K562 (cell line): ENCODE data around the gene HPS3. TPM values are rescaled to one million over a fixed set of nuclear protein-coding genes. Genes with fewer than 3 reads are reported as not detected.

Experiments used
- BCL6 ChIP-seq: fragments of 250-450 bp; sonication (Bioruptor Pico); IDR thresholded peaks from 2 replicates; pipeline ENCODE4 v1.4.0; 2020
- FOSL1 ChIP-seq: fragments of 200-800 bp; sonication (Bioruptor generic); conservative IDR thresholded peaks from 2 replicates; pipeline ENCODE4 v1.6.1; 2016; ENCODE audit warnings: missing genetic modification characterization, missing compliant biosample characterization
- GABPA ChIP-seq: fragments of 200-800 bp; sonication (Bioruptor generic); conservative IDR thresholded peaks from 2 replicates; pipeline ENCODE4 v1.6.1; 2016; ENCODE audit warnings: low read depth, missing genetic modification characterization, missing compliant biosample characterization
- GABPB1 ChIP-seq: sonication (generic); formaldehyde crosslinking; IDR thresholded peaks from 2 replicates; pipeline ENCODE4 v1.8.0; 2022; ENCODE audit warnings: mild to moderate bottlenecking, missing genetic modification reagents
- LCOR ChIP-seq: sonication (generic); formaldehyde crosslinking; IDR thresholded peaks from 2 replicates; pipeline ENCODE4 v1.8.0; 2022; ENCODE audit warnings: mild to moderate bottlenecking, missing genetic modification reagents
- MAFK ChIP-seq: IDR thresholded peaks from 2 replicates; pipeline ENCODE4 v1.6.1; 2011; ENCODE audit warnings: low read length, improper control_type of control experiment
- MCM5 ChIP-seq: fragments of 450-650 bp; IDR thresholded peaks from 2 replicates; pipeline ENCODE4 v1.6.1; 2016; ENCODE audit warnings: low read depth
- MTF1 ChIP-seq: fragments of 250-450 bp; sonication (Bioruptor Pico); IDR thresholded peaks from 2 replicates; pipeline ENCODE4 v1.9.0; 2021; ENCODE audit warnings: moderate library complexity, mild to moderate bottlenecking, inconsistent platforms, borderline replicate concordance
- NFYB ChIP-seq: IDR thresholded peaks from 2 replicates; pipeline ENCODE4 v1.6.1; 2011; ENCODE audit warnings: mild to moderate bottlenecking, moderate library complexity; ENCODE audit not compliant: insufficient read length; ENCODE audit errors: extremely low read depth
- RBM14 ChIP-seq: fragments of 200-400 bp; formaldehyde crosslinking; IDR thresholded peaks from 2 replicates; pipeline ENCODE4 v1.6.1; 2018; ENCODE audit warnings: low read depth, mild to moderate bottlenecking, low read length, moderate library complexity, borderline replicate concordance; ENCODE audit not compliant: insufficient read depth
- RBM34 ChIP-seq: fragments of 200-400 bp; formaldehyde crosslinking; IDR thresholded peaks from 2 replicates; pipeline ENCODE4 v1.6.1; 2018; ENCODE audit warnings: low read length, borderline replicate concordance; ENCODE audit not compliant: insufficient read depth
- ZBED1 ChIP-seq: IDR thresholded peaks from 2 replicates; pipeline ENCODE4 v1.6.1; 2014
- ZC3H4 ChIP-seq: sonication (generic); formaldehyde crosslinking; IDR thresholded peaks from 2 replicates; pipeline ENCODE4 v1.9.0; 2021; ENCODE audit warnings: missing genetic modification reagents, borderline replicate concordance
- ZNF311 ChIP-seq: fragments of 250-450 bp; sonication (Bioruptor Pico); IDR thresholded peaks from 2 replicates; pipeline ENCODE4 v1.4.0; 2020; ENCODE audit warnings: mild to moderate bottlenecking, moderate library complexity
- polyA plus RNA-seq, 8 experiments: library from polyadenylated mRNA; depleted of rRNA in 4 of 8; stranded (reverse) in 5 of 8; unstranded in 3 of 8; fragments of >200 nt; fragmentation: Nextera tagmentation in 2 of 8; fragmentation: Illumina TruSeq in 1 of 8; extraction: Ambion mirVana in 2 of 8; extraction: Trizol in 1 of 8; gene quantifications; 2 replicates each; pipeline versions ENCODE4 v1.2.1 to v1.2.3, GENCODE V29; 2011 to 2014; ENCODE audit warnings: inconsistent platforms in 1 of 8, missing spikeins in 1 of 8
- total RNA-seq, 7 experiments: library from RNA; depleted of rRNA in 6 of 7; stranded (reverse); fragments of >200 nt in 6 of 7; fragmentation: Illumina TruSeq in 2 of 7; extraction: Trizol in 2 of 7; gene quantifications; 2 replicates each; pipeline versions ENCODE4 v1.2.1 to v1.2.3, GENCODE V29; 2011 to 2021; ENCODE audit warnings: low replicate concordance in 1 of 7
- TF ChIP-seq, protein P1 (sequence below): fragments of 250-450 bp; sonication (Bioruptor Pico); IDR thresholded peaks from 2 replicates; pipeline ENCODE4 v1.5.0; 2021; ENCODE audit warnings: mild to moderate bottlenecking, moderate library complexity
- TF ChIP-seq, protein P2 (sequence below): fragments of 450-650 bp; IDR thresholded peaks from 2 replicates; pipeline ENCODE4 v1.6.1; 2017; ENCODE audit warnings: mild to moderate bottlenecking, moderate library complexity
- TF ChIP-seq, protein P3 (sequence below): sonication (generic); formaldehyde crosslinking; IDR thresholded peaks from 2 replicates; pipeline ENCODE4 v1.8.0; 2022; ENCODE audit warnings: mild to moderate bottlenecking, missing genetic modification reagents
- TF ChIP-seq, protein P4 (sequence below): sonication (generic); formaldehyde crosslinking; IDR thresholded peaks from 2 replicates; pipeline ENCODE4 v1.4.0; 2020; ENCODE audit warnings: mild to moderate bottlenecking, missing genetic modification reagents

The HPS3 gene
- total and polyA plus RNA-seq, 9 of the 15 experiments (the other 6 are each of a cell fraction or from before 2014, with no cell fraction given), result 1.2 to 11.3 (median 7.6) TPM

DNA sequence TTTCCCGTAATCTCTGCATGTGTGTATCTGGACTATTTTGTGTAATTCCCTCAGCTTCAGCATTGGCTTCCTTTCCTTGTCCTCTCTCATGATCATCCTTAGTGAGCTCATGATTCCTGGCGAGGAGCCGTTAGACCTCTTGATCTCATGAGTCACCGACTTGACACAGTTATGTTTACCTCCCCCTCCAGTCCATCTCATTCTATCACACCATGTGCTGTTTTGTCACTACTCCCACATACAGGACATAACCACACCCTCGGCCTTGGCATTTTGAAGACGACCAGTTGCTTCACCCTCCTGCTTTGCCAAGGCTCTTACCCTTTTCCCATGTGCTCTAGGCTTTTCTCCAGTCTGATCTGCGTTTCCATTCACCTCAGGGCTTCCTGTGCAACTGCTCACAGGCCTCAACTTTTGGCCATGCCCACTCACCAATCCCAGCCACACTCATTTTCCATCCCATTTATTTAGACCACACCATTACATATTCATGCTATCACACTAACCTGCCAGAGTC is 50.7 kb downstream of the HPS3 start (continued):
- TF ChIP-seq, protein P1, sequence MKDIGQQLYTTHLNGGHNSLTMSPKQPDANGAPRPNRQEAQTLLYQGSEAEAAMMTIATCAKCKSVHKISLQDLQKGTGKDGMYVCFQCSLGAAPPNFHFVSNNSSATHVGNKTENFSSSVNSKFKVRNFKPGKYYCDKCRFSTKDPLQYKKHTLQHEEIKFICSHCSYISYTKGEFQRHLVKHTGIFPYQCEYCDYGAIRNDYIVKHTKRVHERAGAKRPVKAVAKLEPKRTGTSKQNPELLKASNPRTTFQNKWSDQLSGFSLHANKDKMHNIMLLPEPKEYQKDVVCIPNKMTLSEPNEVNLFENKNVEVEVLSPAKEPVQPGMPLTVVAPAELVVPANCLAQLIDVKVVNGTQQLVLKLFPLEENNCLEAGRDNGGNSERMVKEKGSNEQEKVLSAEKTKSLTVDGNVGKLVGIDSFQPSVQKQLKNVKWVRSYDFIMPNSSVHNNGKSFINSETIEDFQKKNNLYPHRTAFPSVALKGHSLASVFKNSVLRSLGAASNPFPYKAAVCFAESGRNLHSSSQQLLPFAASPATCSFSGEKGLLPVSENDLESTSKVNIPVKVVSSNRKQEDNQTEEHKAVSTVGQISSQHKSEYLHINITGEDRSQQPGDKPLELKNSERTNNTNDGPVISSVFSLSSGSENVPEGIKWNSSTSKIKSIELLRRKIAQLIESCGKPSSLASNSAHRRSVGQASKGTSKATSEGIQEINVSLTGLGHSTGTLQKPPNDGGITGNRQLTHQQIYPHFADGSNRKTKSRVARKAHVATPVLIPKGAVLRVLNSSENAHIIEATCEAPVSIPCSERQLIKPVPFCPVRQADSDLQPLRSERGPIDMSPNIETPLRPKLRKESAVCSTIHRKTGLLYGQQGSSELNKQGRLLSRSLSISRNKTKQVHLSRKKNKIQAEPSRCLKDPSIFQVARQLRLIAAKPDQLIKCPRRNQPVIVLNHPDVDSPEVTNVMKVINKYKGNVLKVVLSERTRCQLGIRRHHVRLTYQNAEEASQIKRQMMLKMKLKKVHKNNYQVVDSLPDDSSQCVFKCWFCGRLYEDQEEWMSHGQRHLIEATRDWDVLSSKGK (CRISPR knock-in tag), result no peak
- TF ChIP-seq ZBED1 (no peak), GABPB1 (CRISPR knock-in tag) (no peak), NFYB (no peak), GABPA (tag) (no peak), MCM5 (no peak), LCOR (CRISPR knock-in tag) (no peak), ZNF311 (CRISPR knock-in tag) (no peak), RBM34 (no peak), RBM14 (no peak), FOSL1 (tag) (peak; percentile 98), BCL6 (CRISPR knock-in tag) (no peak), ZC3H4 (CRISPR knock-in tag) (no peak), MAFK (peak; percentile 31; the same call in 1 of the 2 replicates), MTF1 (CRISPR knock-in tag) (no peak)
- TF ChIP-seq, protein P2, sequence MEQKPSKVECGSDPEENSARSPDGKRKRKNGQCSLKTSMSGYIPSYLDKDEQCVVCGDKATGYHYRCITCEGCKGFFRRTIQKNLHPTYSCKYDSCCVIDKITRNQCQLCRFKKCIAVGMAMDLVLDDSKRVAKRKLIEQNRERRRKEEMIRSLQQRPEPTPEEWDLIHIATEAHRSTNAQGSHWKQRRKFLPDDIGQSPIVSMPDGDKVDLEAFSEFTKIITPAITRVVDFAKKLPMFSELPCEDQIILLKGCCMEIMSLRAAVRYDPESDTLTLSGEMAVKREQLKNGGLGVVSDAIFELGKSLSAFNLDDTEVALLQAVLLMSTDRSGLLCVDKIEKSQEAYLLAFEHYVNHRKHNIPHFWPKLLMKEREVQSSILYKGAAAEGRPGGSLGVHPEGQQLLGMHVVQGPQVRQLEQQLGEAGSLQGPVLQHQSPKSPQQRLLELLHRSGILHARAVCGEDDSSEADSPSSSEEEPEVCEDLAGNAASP, result no peak
- TF ChIP-seq, protein P3, sequence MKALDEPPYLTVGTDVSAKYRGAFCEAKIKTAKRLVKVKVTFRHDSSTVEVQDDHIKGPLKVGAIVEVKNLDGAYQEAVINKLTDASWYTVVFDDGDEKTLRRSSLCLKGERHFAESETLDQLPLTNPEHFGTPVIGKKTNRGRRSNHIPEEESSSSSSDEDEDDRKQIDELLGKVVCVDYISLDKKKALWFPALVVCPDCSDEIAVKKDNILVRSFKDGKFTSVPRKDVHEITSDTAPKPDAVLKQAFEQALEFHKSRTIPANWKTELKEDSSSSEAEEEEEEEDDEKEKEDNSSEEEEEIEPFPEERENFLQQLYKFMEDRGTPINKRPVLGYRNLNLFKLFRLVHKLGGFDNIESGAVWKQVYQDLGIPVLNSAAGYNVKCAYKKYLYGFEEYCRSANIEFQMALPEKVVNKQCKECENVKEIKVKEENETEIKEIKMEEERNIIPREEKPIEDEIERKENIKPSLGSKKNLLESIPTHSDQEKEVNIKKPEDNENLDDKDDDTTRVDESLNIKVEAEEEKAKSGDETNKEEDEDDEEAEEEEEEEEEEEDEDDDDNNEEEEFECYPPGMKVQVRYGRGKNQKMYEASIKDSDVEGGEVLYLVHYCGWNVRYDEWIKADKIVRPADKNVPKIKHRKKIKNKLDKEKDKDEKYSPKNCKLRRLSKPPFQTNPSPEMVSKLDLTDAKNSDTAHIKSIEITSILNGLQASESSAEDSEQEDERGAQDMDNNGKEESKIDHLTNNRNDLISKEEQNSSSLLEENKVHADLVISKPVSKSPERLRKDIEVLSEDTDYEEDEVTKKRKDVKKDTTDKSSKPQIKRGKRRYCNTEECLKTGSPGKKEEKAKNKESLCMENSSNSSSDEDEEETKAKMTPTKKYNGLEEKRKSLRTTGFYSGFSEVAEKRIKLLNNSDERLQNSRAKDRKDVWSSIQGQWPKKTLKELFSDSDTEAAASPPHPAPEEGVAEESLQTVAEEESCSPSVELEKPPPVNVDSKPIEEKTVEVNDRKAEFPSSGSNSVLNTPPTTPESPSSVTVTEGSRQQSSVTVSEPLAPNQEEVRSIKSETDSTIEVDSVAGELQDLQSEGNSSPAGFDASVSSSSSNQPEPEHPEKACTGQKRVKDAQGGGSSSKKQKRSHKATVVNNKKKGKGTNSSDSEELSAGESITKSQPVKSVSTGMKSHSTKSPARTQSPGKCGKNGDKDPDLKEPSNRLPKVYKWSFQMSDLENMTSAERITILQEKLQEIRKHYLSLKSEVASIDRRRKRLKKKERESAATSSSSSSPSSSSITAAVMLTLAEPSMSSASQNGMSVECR (CRISPR knock-in tag), result no peak
- TF ChIP-seq, protein P4, sequence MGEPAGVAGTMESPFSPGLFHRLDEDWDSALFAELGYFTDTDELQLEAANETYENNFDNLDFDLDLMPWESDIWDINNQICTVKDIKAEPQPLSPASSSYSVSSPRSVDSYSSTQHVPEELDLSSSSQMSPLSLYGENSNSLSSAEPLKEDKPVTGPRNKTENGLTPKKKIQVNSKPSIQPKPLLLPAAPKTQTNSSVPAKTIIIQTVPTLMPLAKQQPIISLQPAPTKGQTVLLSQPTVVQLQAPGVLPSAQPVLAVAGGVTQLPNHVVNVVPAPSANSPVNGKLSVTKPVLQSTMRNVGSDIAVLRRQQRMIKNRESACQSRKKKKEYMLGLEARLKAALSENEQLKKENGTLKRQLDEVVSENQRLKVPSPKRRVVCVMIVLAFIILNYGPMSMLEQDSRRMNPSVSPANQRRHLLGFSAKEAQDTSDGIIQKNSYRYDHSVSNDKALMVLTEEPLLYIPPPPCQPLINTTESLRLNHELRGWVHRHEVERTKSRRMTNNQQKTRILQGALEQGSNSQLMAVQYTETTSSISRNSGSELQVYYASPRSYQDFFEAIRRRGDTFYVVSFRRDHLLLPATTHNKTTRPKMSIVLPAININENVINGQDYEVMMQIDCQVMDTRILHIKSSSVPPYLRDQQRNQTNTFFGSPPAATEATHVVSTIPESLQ, result no peak
